HG02763 (cell line): ENCODE measurements around the gene ZYG11A.
"Not testable (repeated sequence)": the region's sequence is repeated elsewhere in the genome, so short reads cannot be mapped to it uniquely, and the experiment has no call there.

Experiments
- ATAC-seq: cut with Tn5 transposase; IDR thresholded peaks from one replicate; pipeline ENCODE4 v1.9.1; 2021; ENCODE audit warnings: mild to moderate bottlenecking, moderate library complexity; ENCODE audit not compliant: unreplicated experiment

The ZYG11A gene

DNA sequence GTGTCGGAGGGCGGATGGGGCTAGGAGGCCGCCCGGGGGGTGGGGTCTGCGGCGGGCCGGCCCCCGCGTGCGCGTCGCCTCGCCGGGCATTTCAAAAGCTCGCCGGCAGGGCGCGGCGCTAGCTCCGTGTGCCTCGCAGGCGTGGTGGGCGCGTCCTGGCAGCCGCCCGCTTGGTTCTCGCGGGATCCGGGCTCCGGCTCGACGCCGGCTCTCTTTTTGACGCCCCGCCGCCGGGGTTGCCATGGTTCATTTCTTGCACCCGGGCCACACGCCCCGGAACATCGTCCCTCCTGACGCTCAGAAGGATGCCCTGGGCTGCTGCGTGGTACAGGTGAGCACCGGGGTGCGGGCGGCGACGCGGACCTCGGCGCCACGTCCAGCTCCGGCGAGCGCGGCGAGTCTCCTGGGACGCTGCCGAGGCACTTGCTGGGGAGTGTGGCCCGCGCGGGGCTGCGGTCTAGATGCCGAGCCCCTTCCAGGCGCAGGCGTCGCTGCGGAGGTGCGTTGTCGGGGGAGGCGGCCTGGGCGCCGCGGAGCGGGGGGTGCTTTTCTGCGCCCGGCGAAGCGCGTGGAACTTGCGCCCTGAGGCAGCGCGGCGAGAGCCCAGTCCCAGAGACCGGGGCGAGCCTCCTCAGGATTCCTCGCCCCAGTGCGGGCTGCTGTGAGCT is at the start of gene ZYG11A:
ZYG11A (plus strand) TSS at position 118 of the 668 bp plus-strand sequence; CDS start at position 242, 124 bp downstream.
- peak; percentile 87 for ATAC-seq

DNA sequence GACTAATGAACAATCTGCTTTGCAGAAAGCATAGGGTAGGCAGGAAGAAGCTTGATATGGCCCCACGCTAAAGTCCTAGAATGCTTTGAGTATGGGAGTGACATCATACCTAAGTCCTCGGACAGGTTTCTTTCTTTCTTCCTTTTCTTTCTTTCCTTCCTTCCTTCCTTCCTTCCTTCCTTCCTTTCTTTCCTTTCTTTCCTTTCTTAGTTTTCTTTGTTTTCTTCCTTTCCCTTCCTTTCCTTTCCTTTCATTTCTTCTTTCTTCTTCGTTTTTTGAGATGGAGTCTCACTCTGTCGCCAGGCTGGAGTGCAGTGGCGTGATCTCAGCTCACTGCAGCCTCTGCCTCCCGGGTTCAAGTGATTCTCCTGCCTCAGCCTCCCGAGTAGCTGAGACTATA is 48.8 kb upstream of the ZYG11A start:
- not testable (repeated sequence) for ATAC-seq

DNA sequence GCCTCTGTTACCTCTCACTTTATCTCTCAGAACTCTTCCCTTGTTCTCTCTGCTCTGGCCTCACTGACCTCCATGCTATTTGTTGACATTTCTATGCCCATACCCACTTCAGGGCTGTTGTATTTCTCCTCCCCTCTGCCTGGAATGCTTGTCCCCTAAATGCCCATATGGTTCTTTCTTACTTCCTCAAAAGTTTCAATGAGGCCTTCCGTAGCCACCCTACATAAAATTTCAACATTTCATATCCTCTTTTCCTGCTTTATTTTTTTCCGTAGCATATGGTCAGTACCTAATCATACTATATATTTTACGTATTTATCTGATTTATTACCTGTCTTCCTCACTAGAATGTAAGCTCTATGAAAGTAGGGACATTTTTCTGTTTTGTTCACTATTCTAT is 47.1 kb upstream of the ZYG11A start:
- no peak for ATAC-seq

DNA sequence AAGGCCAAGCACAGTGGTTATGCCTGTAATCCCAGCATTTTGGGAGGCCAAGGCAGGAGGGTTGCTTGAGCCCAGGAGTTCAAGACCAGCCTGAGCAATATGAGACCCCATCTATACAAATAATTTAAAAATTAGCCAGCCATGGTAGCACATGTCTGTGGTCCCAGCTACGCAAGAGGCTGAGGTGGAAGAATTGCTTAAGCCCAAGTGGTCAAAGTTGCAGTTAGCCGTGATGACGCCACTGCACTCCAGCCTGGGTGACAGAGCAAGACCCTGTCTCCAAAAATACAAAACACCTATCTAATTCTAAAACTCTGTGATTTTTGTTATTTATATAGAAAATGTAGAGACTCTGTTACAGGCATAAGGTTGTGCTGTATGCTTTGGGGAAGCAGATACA is 44.2 kb upstream of the ZYG11A start:
- no peak for ATAC-seq

DNA sequence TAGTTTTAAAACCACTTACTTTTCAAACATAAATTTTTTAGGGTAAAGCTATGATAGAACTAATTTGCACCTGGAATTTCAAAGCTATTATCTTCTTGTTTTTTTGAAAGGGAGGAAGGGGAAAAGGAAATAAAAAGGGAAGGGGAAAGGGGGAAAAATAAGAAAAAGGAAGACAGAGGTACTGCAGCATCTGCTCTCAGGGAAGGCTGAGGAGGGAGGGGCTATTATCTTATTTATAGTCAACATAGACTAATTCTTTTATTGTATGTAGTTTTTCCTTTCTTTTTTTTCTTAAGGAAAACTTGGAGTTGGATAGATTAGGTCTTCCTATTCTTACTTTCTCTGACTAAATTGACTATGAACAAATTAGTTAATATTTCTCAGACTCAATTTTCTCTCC is 41.5 kb upstream of the ZYG11A start:
- no peak for ATAC-seq

DNA sequence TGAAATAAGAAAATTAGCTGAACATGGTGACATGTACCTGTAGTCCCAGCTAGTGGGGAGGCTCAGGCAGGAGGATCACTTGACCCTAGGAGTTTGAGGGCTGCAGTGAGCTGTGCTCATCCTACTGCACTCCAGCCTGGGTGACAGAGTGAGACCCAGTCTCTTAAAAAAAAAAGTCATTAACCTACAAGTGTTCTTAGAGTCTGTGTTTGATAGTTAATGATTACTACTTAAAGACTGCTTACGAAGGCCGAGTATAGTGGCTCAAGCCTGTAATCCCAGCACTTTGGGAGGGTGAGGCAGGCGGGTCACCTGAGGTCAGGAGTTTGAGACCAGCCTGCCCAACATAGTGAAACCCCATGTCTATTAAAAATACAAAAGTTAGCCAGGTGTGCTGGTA is 38.5 kb upstream of the ZYG11A start:
- not testable (repeated sequence) for ATAC-seq

DNA sequence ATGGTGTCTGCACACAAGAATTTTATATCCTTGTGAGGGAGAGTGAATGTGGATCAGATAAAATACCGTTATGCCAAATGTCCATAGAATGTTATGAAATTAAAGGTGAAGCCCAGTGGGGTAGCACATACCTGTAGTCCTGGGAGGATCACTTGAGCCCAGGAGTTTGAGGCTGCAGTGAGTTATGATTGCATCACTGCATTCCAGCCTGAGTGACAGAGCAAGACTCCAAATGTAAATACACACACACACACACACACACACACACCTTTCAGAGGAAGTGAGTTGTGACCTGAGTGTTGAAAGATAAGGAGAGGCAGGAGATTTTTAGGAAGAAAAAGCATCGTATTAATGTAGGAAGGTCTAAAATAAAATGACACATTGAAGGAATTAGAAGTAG is 28.1 kb upstream of the ZYG11A start:
- ATAC-seq, result no peak

DNA sequence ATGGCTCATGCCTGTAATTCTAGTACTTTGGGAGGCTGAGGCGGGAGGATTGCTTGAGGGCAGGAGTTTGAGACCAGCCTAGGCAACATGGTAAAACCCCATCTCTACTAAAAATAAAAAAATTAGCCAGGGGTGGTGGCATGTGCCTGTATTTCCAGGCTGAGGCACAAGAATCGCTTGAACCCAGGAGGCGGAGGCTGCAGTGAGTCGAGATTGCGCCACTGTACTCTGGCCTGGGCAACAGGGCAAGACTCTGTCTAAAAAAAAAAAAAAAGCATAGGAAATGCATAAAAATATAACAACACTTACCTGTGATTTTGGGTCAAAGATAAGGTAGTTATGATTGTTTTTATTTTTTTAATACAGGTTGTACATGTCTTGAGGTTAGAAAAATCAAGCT is 21.7 kb upstream of the ZYG11A start:
- not testable (repeated sequence) for ATAC-seq

DNA sequence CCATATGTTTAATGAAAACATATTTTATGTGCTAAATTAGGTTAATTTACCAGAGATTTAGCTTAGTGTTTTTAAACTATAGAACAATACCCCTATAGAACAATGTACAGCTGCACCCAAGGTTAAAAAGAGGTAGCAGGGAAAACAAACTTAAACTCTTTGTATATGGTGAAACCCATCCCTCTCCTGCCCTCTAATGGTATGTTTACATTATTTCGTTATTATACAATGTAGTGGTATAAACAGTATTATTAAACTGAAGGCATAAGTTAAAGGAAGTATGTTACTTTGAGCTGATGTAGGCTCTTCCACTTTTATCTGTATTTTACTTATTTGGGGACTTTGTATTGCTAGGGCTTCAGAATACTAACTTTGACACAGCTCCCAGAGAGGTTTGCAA is 16.7 kb upstream of the ZYG11A start:
- ATAC-seq, result no peak

DNA sequence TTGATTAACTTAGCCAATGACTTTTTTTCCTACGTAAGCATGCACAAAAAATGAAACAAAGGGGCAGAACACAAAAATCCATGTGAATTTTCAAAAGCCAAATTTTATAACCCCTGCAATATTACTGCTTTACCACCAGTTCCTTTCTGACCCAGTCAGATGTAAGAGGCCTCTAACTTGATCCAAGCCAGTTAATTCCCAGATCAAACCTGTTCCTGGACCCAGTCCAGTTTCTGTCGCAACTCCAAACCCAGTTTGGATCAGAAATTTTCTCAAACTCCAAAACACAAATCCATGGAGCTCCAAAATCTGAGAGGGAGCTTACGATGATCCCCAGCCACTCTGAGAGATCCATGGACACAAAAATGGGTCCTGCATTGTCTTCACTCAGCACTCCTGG is 7.8 kb upstream of the ZYG11A start:
- ATAC-seq, result no peak

DNA sequence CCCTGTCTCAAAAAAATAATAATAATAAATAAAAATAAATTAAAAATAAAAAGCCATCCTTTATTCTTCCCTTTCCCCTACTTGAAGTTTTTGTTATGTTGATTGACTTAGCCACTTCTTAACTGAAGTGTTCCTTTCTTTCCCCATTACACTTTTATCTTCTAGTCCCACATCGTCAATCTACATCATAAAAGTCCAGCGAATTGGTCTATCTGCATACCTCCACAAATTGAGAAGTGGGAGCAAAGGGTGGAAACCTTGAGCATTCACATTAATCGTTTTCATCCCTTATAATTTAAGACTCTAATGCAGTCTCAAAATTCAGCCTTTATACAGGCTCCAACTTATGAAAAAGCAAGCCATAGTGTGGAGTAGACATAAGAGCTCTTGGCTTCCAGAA is 6.5 kb upstream of the ZYG11A start:
- no peak for ATAC-seq

DNA sequence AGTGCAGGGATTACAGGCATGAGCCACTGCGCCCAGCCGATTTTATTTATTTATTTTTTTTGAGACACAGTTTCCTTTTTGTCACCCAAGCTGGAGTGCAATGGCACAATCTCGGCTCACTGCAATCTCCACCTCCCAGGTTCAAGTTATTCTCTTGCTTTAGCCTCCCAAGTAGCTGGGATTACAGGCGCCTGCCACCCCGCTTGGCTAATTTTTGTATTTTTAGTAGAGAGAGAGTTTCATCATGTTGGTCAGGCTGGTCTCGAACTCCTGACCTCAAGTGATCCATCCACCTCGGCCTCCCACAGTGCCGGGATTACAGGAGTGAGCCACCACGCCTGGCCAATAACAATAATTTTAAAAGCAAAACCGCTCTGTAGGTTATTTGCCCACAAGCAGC is 3.4 kb upstream of the ZYG11A start:
- not testable (repeated sequence) for ATAC-seq

DNA sequence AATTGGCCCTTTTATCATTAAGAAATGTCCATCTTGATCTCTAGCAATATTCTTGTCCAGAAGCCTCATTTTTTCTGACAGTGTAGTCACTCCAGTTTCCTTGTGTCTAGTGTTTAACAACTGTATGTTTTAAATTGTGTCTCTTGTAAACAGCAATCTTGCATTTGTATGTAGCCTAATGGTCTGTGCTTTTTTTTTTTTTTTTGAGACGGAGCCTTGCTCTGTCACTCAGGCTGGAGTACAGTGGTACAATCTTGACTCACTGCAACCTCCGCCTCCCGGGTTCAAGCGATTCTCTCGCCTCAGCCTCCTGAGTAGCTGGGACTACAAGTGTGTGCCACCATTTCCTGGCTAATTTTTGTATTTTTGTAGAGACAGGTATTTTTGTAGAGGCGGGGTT is 2.6 kb downstream of the ZYG11A start:
- not testable (repeated sequence) for ATAC-seq

DNA sequence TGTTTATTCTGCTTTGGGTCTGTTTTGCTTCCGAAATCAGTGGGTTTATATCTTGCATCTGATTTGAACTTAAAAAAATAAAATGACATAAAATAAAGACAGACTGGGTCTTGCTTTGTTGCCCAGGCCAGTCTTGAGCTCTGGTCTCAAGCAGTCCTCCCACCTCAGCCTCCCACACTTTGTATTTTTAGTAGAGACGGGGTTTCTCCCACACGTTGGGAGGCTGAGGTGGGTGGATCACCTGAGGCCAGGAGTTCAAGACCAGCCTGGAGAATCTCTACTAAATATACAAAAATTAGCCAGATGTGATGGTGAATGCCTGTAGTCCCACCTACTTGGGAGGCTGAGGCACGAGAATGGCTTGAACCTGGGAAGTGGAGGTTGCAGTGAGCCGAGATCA is 5.9 kb downstream of the ZYG11A start:
- no peak for ATAC-seq

DNA sequence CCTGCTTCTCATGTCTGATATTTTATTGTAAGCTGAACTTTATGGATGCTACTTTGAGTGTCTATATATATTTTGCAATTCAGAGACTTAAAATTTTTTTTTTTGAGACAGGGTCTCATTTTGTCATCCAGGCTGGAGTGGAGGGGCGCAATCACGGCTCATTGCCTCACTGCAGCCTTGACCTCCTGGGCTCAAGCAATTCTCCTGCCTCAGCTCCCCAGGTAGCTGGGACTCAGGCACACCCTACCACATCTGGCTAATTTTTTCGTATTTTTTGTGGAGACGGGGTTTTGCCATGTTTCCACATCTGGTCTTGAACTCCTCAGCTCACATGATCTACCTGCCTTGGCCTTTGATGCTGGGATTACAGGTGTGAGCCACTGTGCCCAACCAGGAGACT is 8.4 kb downstream of the ZYG11A start:
- ATAC-seq, result no peak

DNA sequence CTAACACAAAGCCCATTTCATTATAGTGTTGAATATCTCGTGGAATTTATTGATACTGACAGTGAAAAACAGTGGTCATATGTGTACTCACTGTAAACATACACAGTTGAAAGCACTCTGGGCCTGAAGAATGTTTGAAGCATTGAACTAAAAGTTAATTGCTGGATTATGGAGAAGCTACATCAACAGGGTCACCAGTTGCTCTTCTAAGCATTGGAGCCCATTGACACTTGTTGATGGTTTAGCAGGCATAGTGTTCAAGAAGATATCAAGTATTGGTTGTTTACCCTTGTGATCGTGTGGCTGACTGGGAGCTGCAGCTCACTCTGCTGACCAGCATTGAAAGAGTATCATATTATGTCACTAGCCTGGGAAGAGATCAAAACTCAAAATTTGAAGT is 10.3 kb downstream of the ZYG11A start:
- no peak for ATAC-seq

DNA sequence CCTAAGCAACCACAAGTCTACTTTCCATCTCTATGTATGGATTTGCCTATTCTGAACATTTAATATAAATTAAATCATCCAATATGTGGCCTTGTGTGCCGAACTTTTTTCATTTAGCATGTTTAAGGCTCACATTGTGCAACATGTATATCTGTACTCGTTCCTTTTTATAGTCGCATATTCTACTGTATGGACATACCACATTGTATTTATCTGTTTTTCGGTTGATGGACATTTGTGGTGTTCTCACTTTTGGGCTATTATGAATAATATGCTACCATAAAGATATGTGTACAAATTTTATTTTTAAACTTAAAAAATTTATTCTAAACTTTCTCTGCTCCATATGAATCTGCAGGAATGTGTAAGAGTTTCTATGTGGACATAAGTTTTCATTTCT is 13.0 kb downstream of the ZYG11A start:
- no peak for ATAC-seq

DNA sequence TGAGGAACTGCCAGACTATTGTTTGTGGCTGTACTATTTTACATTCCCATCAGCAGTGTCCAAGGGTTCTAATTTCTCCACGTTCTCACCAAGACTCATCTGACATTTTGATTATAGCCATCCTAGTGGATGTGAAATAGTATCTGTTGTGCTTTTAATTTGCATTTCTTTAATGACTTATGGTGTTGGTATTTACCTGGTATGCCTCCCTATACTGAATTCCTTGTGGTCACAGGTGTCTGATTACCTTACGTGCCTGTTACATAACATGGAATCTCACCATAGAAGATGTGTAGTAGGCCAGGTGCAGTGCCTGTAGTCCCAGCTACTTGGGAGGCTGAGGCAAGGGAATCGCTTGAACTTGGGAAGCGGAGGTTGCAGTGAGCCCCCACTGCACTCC is 13.5 kb downstream of the ZYG11A start:
- ATAC-seq, result no peak

DNA sequence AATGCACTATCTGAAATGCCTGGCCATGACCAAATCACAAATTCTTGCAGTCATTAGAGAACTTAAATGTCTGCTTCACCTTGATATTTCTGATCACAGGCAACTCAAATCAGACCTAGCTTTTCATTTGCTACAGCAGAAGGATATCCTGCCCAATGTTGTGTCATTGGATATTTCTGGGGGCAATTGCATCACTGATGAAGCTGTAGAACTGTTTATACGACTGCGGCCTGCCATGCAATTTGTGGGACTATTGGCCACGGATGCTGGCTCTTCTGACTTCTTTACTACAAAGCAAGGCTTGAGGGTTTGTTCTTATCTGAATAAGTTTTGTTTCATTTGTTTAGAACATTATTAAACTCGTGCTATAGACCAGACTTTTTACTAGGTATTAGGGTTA is 14.9 kb downstream of the ZYG11A start:
- no peak for ATAC-seq

DNA sequence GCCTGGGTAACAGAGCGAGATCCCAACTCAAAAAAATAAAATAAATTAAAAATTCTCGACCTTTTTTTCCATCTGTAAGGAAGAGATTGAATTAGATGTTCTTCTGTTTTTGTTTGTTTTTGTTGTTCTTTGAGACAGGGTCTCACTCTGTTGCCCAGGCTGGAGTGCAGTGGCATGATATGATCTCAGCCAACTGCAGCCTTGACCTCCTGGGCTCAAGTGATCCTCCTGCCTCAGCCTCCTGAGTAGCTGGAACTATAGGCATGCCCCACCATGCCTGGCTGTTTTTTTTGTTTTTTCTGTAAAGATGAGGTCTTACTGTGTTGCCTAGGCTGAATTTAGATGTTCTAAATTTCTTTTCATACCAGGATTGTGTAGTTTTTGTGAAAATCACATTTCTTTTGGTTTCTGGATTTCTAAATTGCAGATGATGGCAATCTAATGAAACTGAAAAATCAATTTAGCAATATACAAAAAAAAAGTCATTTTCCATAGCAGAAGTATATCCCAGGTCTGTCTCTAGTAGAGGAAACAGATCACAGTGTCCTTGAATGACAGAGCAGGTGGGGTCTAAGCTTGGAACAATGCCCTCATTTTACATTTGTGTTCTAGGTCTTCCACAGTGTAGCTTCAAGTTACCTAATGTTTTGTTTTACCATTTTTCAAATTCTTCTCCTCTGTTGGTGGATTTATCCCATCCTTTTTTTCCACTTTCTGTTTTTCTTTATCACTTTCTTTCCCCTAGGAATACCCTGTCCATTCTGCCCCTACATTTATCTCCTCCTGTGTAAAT is 20.3 kb downstream of the ZYG11A start:
- ATAC-seq, result no peak

DNA sequence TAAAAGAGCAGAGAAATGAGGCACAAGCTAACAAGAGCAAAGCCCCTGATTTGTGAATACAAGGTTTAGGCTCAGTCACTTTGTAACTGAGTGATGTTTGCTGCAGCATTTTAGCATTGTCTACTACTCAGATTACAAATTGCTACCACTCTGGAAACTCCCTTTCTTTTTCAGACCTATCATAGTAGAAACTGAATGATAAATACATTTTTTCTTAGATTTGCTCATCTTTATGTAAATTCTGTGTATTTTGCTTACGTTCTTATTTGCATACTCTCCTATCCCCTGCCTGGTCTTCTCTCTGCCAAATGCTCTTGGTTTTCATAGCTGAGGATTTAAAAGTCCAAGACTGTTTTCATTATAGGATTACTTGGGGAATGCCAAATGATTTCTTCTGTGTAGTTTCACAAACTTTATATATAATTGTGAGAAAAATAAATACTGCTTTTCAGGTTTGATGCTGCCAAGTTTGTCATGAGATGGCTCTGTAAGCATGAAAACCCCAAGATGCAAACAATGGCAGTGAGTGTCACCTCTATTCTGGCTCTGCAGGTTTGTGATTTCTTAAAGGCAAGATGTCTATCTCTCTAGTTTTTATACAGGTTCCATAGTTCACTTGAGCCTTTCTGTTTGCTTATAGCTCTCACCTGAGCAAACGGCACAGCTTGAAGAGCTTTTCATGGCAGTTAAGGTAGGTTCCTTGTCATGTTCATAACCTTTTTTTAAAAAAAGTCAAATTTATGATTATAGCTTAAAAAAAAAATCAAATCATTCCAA is 24.7 kb downstream of the ZYG11A start:
- peak; percentile 53 for ATAC-seq

DNA sequence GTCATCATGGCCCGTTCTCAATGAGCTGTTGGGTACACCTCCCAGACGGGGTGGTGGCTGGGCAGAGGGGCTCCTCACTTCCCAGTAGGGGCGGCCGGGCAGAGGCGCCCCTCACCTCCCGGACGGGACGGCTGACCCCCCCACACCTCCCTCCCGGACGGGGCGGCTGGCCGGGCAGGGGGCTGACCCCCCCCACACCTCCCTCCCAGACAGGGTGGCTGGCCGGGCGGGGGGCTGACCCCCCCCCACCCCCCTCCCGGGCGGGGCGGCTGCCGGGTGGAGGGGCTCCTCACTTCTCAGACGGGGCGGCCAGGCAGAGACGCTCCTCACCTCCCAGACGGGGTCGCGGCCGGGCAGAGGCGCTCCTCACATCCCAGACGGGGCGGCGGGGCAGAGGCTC is 27.2 kb downstream of the ZYG11A start:
- ATAC-seq, result not testable (repeated sequence)
